ENCODE measurements around the gene GRAPL. TPM values are rescaled to one million over a fixed set of nuclear protein-coding genes. Genes with fewer than 3 reads are reported as not detected.
"Not testable (repeated sequence)": the region's sequence is repeated elsewhere in the genome, so short reads cannot be mapped to it uniquely, and the experiment has no call there.

GRAPL gene
- polyA plus RNA-seq, 3 donors = 0.56 to 3.5 TPM; not detected in 1

- H3K27me3 Mint-ChIP-seq (ENCODE audit: low read depth in 3 of 3); H3K27ac Mint-ChIP-seq; H3K27ac ChIP-seq (ENCODE audit: low read depth in 1 of 2, low read length in 2 of 2); H3K36me3 ChIP-seq (replicated peaks in 1 of 2; ENCODE audit: control insufficient read depth in 1 of 2, insufficient read depth in 2 of 2, low read length in 2 of 2); H3K36me3 Mint-ChIP-seq; H2AFZ ChIP-seq (ENCODE audit: insufficient read depth, low read depth, low read length, poor library complexity, severe bottlenecking); H3K4me3 Mint-ChIP-seq; H3K4me1 ChIP-seq (ENCODE audit: control insufficient read depth in 1 of 2, insufficient read depth in 2 of 2, low read length in 2 of 2); H3K9me3 ChIP-seq (replicated peaks in 1 of 2; ENCODE audit: control insufficient read depth in 1 of 2, insufficient read depth in 1 of 2, low read length in 2 of 2); H3K9me3 Mint-ChIP-seq; H3K79me2 ChIP-seq (ENCODE audit: insufficient read depth, low read length); H3K4me1 Mint-ChIP-seq; intact Hi-C loops (cut with micrococcal nuclease); DNase-seq; H3K4me2 ChIP-seq (replicated peaks; ENCODE audit: extremely low read depth, low read length, poor library complexity, severe bottlenecking); H3K4me3 ChIP-seq (replicated peaks in 1 of 3; ENCODE audit: low read depth in 2 of 3, low read length in 3 of 3); H3K27me3 ChIP-seq (ENCODE audit: control insufficient read depth in 2 of 2, insufficient read depth in 2 of 2, low read length in 2 of 2); H3K9ac ChIP-seq (ENCODE audit: insufficient read depth, low read length, poor library complexity, severe bottlenecking); H4K20me1 ChIP-seq (ENCODE audit: insufficient read depth, low read length): not testable (repeated sequence)
- no CpG with 5 or more reads among the region's 7 CpGs for WGBS (ENCODE audit: insufficient coverage)
Measured at GRCh38 chr17:19125289-19125688, 2.1 kb upstream of the GRAPL start.

GRCh38 chr17:19129500-19129899 lies 2.1 kb downstream of the GRAPL start:
- H3K27me3 ChIP-seq (ENCODE audit: control insufficient read depth in 2 of 2, insufficient read depth in 2 of 2, low read length in 2 of 2); H3K4me1 Mint-ChIP-seq; H3K36me3 Mint-ChIP-seq; H3K4me1 ChIP-seq (ENCODE audit: control insufficient read depth in 1 of 2, insufficient read depth in 2 of 2, low read length in 2 of 2); H3K9me3 Mint-ChIP-seq; H4K20me1 ChIP-seq (ENCODE audit: insufficient read depth, low read length); H3K4me3 Mint-ChIP-seq; H3K27ac Mint-ChIP-seq; H3K9me3 ChIP-seq (replicated peaks in 1 of 2; ENCODE audit: control insufficient read depth in 1 of 2, insufficient read depth in 1 of 2, low read length in 2 of 2); DNase-seq; H3K27me3 Mint-ChIP-seq (ENCODE audit: low read depth in 3 of 3); H3K27ac ChIP-seq (ENCODE audit: low read depth in 1 of 2, low read length in 2 of 2); H3K79me2 ChIP-seq (ENCODE audit: insufficient read depth, low read length); H2AFZ ChIP-seq (ENCODE audit: insufficient read depth, low read depth, low read length, poor library complexity, severe bottlenecking); H3K36me3 ChIP-seq (replicated peaks in 1 of 2; ENCODE audit: control insufficient read depth in 1 of 2, insufficient read depth in 2 of 2, low read length in 2 of 2); H3K9ac ChIP-seq (ENCODE audit: insufficient read depth, low read length, poor library complexity, severe bottlenecking); H3K4me2 ChIP-seq (replicated peaks; ENCODE audit: extremely low read depth, low read length, poor library complexity, severe bottlenecking); intact Hi-C loops (cut with micrococcal nuclease); H3K4me3 ChIP-seq (replicated peaks in 1 of 3; ENCODE audit: low read depth in 2 of 3, low read length in 3 of 3): not testable (repeated sequence)
- no CpG with 5 or more reads among the region's 9 CpGs for WGBS (ENCODE audit: insufficient coverage)

GRCh38 chr17:19131108-19131507 lies 3.7 kb downstream of the GRAPL start:
- DNase-seq; H4K20me1 ChIP-seq (ENCODE audit: insufficient read depth, low read length); H3K27ac ChIP-seq (ENCODE audit: low read depth in 1 of 2, low read length in 2 of 2); H3K36me3 ChIP-seq (replicated peaks in 1 of 2; ENCODE audit: control insufficient read depth in 1 of 2, insufficient read depth in 2 of 2, low read length in 2 of 2); H3K4me3 ChIP-seq (replicated peaks in 1 of 3; ENCODE audit: low read depth in 2 of 3, low read length in 3 of 3); H3K4me2 ChIP-seq (replicated peaks; ENCODE audit: extremely low read depth, low read length, poor library complexity, severe bottlenecking); H3K79me2 ChIP-seq (ENCODE audit: insufficient read depth, low read length); H3K36me3 Mint-ChIP-seq; intact Hi-C loops (cut with micrococcal nuclease); H2AFZ ChIP-seq (ENCODE audit: insufficient read depth, low read depth, low read length, poor library complexity, severe bottlenecking); H3K9me3 Mint-ChIP-seq; H3K9ac ChIP-seq (ENCODE audit: insufficient read depth, low read length, poor library complexity, severe bottlenecking); H3K4me3 Mint-ChIP-seq; H3K4me1 ChIP-seq (ENCODE audit: control insufficient read depth in 1 of 2, insufficient read depth in 2 of 2, low read length in 2 of 2); H3K27me3 Mint-ChIP-seq (ENCODE audit: low read depth in 3 of 3); H3K27ac Mint-ChIP-seq; H3K4me1 Mint-ChIP-seq; H3K9me3 ChIP-seq (replicated peaks in 1 of 2; ENCODE audit: control insufficient read depth in 1 of 2, insufficient read depth in 1 of 2, low read length in 2 of 2); H3K27me3 ChIP-seq (ENCODE audit: control insufficient read depth in 2 of 2, insufficient read depth in 2 of 2, low read length in 2 of 2): not testable (repeated sequence)
- WGBS (ENCODE audit: insufficient coverage) = no CpG with 5 or more reads among the region's 8 CpGs

- H2AFZ ChIP-seq (ENCODE audit: insufficient read depth, low read depth, low read length, poor library complexity, severe bottlenecking); H3K27ac Mint-ChIP-seq; H4K20me1 ChIP-seq (ENCODE audit: insufficient read depth, low read length); H3K79me2 ChIP-seq (ENCODE audit: insufficient read depth, low read length); H3K4me3 Mint-ChIP-seq; H3K27me3 ChIP-seq (ENCODE audit: control insufficient read depth in 2 of 2, insufficient read depth in 2 of 2, low read length in 2 of 2); H3K27me3 Mint-ChIP-seq (ENCODE audit: low read depth in 3 of 3); intact Hi-C loops (cut with micrococcal nuclease); H3K36me3 ChIP-seq (replicated peaks in 1 of 2; ENCODE audit: control insufficient read depth in 1 of 2, insufficient read depth in 2 of 2, low read length in 2 of 2); H3K4me1 ChIP-seq (ENCODE audit: control insufficient read depth in 1 of 2, insufficient read depth in 2 of 2, low read length in 2 of 2); H3K4me2 ChIP-seq (replicated peaks; ENCODE audit: extremely low read depth, low read length, poor library complexity, severe bottlenecking); H3K36me3 Mint-ChIP-seq; H3K9me3 Mint-ChIP-seq; H3K4me1 Mint-ChIP-seq; H3K9ac ChIP-seq (ENCODE audit: insufficient read depth, low read length, poor library complexity, severe bottlenecking); H3K9me3 ChIP-seq (replicated peaks in 1 of 2; ENCODE audit: control insufficient read depth in 1 of 2, insufficient read depth in 1 of 2, low read length in 2 of 2); H3K27ac ChIP-seq (ENCODE audit: low read depth in 1 of 2, low read length in 2 of 2); DNase-seq; H3K4me3 ChIP-seq (replicated peaks in 1 of 3; ENCODE audit: low read depth in 2 of 3, low read length in 3 of 3): not testable (repeated sequence)
- no CpG with 5 or more reads among the region's 14 CpGs for WGBS (ENCODE audit: insufficient coverage)
Measured at GRCh38 chr17:19131772-19132171, 4.4 kb downstream of the GRAPL start.

Measured in CD14-positive monocyte (primary cell).